SK-N-SH (cell line): ENCODE measurements around the gene CCDC194.

Experiments used
- EP300 ChIP-seq, 2 experiments: IDR thresholded peaks; 2 replicates each; pipeline versions ENCODE4 v1.4.0 to v1.6.1; 2012; ENCODE audit warnings: borderline replicate concordance in 1 of 2, low read depth in 1 of 2, low read length in 1 of 2
- GABPA ChIP-seq: IDR thresholded peaks from 2 replicates; pipeline ENCODE4 v1.4.0; 2012; ENCODE audit warnings: low read depth, mild to moderate bottlenecking
- GATA2 ChIP-seq: sonication (generic); formaldehyde crosslinking; IDR thresholded peaks from 2 replicates; pipeline ENCODE4 v1.5.0; 2020; ENCODE audit warnings: mild to moderate bottlenecking, missing genetic modification reagents
- MXI1 ChIP-seq: IDR thresholded peaks from 2 replicates; pipeline ENCODE4 v1.6.1; 2012; ENCODE audit warnings: mild to moderate bottlenecking, low read depth, low read length, improper control_type of control experiment
- RAD21 ChIP-seq: IDR thresholded peaks from 2 replicates; pipeline ENCODE4 v1.6.1; 2012; ENCODE audit warnings: mild to moderate bottlenecking, low read length
- RCOR1 ChIP-seq: fragments of 150-350 bp; IDR thresholded peaks from 2 replicates; pipeline ENCODE4 v1.6.1; 2017; ENCODE audit warnings: antibody characterized with exemption, low read length
- TCF12 ChIP-seq: IDR thresholded peaks from 2 replicates; pipeline ENCODE4 v1.4.0; 2012
- TEAD4 ChIP-seq: IDR thresholded peaks from 2 replicates; pipeline ENCODE4 v1.4.0; 2012; ENCODE audit warnings: mild to moderate bottlenecking, borderline replicate concordance; ENCODE audit not compliant: insufficient read depth
- TF ChIP-seq, protein P1 (sequence below): fragments of 200-600 bp; sonication (generic); IDR thresholded peaks from 2 replicates; pipeline ENCODE4 v1.6.1; 2017; ENCODE audit warnings: antibody characterized with exemption, mild to moderate bottlenecking, moderate library complexity
- TF ChIP-seq, protein P2 (sequence below): fragments of 150-350 bp; IDR thresholded peaks from 2 replicates; pipeline ENCODE4 v1.6.1; 2017; ENCODE audit warnings: antibody characterized with exemption, low read length, low read depth, borderline replicate concordance

DNA sequence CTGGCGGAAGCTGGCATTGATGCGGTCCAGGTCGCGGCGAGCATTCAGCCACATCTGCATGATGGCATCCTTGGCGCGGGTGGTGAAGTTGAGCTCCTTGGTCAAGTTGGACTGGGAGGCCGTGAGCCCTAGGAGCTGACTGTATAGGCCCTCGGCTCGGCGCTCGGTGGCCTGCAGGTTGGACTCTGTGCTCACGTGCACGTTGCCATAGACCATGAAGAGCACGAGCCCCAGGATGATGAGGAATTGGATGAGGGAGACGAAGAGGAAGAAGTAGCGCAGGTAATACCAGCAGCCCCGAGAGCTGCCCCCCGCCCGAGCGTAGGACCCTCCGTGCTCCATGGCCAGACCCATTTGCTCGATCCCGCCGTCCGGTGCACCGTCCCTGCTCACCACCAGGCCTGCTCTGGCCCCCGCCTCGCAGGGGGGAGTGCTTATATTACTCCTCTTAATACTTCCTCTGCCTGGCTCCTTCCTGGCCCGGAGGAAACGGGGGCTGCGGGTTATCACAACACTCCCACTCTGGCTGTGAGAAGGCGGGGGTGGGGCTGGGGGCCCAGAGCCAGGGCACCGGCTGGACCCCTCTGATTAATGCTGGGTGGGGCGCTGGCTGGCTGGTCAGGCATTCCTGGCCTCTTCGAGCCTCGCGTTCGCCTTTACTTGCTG lies 16.9 kb downstream of the CCDC194 start, which contains the start of gene PLVAP:
- no peak for TF ChIP-seq MXI1
- no peak for TF ChIP-seq GABPA
- TF ChIP-seq, protein P1, sequence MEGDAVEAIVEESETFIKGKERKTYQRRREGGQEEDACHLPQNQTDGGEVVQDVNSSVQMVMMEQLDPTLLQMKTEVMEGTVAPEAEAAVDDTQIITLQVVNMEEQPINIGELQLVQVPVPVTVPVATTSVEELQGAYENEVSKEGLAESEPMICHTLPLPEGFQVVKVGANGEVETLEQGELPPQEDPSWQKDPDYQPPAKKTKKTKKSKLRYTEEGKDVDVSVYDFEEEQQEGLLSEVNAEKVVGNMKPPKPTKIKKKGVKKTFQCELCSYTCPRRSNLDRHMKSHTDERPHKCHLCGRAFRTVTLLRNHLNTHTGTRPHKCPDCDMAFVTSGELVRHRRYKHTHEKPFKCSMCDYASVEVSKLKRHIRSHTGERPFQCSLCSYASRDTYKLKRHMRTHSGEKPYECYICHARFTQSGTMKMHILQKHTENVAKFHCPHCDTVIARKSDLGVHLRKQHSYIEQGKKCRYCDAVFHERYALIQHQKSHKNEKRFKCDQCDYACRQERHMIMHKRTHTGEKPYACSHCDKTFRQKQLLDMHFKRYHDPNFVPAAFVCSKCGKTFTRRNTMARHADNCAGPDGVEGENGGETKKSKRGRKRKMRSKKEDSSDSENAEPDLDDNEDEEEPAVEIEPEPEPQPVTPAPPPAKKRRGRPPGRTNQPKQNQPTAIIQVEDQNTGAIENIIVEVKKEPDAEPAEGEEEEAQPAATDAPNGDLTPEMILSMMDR, result no peak
- TF ChIP-seq, protein P2, sequence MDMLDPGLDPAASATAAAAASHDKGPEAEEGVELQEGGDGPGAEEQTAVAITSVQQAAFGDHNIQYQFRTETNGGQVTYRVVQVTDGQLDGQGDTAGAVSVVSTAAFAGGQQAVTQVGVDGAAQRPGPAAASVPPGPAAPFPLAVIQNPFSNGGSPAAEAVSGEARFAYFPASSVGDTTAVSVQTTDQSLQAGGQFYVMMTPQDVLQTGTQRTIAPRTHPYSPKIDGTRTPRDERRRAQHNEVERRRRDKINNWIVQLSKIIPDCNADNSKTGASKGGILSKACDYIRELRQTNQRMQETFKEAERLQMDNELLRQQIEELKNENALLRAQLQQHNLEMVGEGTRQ, result no peak
- no peak for TF ChIP-seq RAD21
- no peak for TF ChIP-seq TEAD4
- no peak for TF ChIP-seq EP300 (IDR thresholded peaks at IDR 0.05; ENCODE audit: borderline replicate concordance in 1 of 2, low read depth in 1 of 2, low read length in 1 of 2)
- no peak for TF ChIP-seq GATA2 (CRISPR knock-in tag)
- no peak for TF ChIP-seq TCF12
- no peak for TF ChIP-seq RCOR1
